Endodermal cell (in vitro differentiated cells): ENCODE data around the gene ADAMTS18. TPM values are rescaled to one million over a fixed set of nuclear protein-coding genes. Genes with fewer than 3 reads are reported as not detected.

Experiments used
- DNase-seq: peaks from one replicate; pipeline ENCODE4 v3.0.0-alpha.2; 2017
- H3K27ac ChIP-seq: 2 replicates; pipeline ENCODE4 v1.5.1; 2013; ENCODE audit warnings: mild to moderate bottlenecking, low read depth, low read length, moderate library complexity
- H3K27me3 ChIP-seq: 2 replicates; pipeline ENCODE4 v1.6.1; 2013; ENCODE audit warnings: mild to moderate bottlenecking, low read length, moderate library complexity; ENCODE audit not compliant: insufficient read depth, control insufficient read depth, poor library complexity, severe bottlenecking
- H3K36me3 ChIP-seq: 2 replicates; pipeline ENCODE4 v1.7.0; 2013; ENCODE audit warnings: mild to moderate bottlenecking, low read length, moderate library complexity; ENCODE audit not compliant: control insufficient read depth, insufficient read depth
- H3K4me1 ChIP-seq: one replicate; pipeline ENCODE4 v1.7.0; 2013; ENCODE audit warnings: low read length; ENCODE audit not compliant: control insufficient read depth, insufficient read depth
- H3K4me3 ChIP-seq: 2 replicates; pipeline ENCODE4 v1.5.1; 2013; ENCODE audit warnings: mild to moderate bottlenecking, low read length, moderate library complexity
- H3K9ac ChIP-seq: 2 replicates; pipeline ENCODE4 v1.6.1; 2013; ENCODE audit warnings: mild to moderate bottlenecking, low read length, moderate library complexity; ENCODE audit not compliant: poor library complexity, severe bottlenecking; ENCODE audit errors: extremely low read depth
- H3K9me3 ChIP-seq: 2 replicates; pipeline ENCODE4 v1.6.1; 2013; ENCODE audit warnings: mild to moderate bottlenecking, low read length, moderate library complexity; ENCODE audit not compliant: control insufficient read depth
- H3K27ac Mint-ChIP-seq: 2 replicates; pipeline ENCODE4 v1.8.0; 2020; ENCODE audit warnings: mixed read lengths
- H3K27me3 Mint-ChIP-seq: 2 replicates; pipeline ENCODE4 v1.8.0; 2021; ENCODE audit warnings: mild to moderate bottlenecking, mixed read lengths; ENCODE audit not compliant: insufficient read depth
- H3K36me3 Mint-ChIP-seq: 2 replicates; pipeline ENCODE4 v1.8.0; 2020; ENCODE audit warnings: low read depth, mixed read lengths
- H3K4me1 Mint-ChIP-seq: 2 replicates; pipeline ENCODE4 v1.8.0; 2020; ENCODE audit warnings: mixed read lengths
- H3K4me3 Mint-ChIP-seq: 2 replicates; pipeline ENCODE4 v1.8.0; 2020; ENCODE audit warnings: mild to moderate bottlenecking, moderate library complexity, mixed read lengths
- H3K9me3 Mint-ChIP-seq: 2 replicates; pipeline ENCODE4 v1.8.0; 2020; ENCODE audit warnings: mild to moderate bottlenecking, mixed read lengths
- CTCF ChIP-seq: fragments of 200-600 bp; sonication (generic); conservative IDR thresholded peaks from 2 replicates; pipeline ENCODE4 v1.5.0; 2021; ENCODE audit warnings: antibody characterized with exemption, mild to moderate bottlenecking
- WGBS, 2 experiments: methylation state at CpG; one replicate each; pipeline versions ENCODE4 v1.1.5 to v1.1.7; 2013; ENCODE audit warnings: missing lambda C conversion rate in 2 of 2, mixed read lengths in 1 of 2; ENCODE audit not compliant: insufficient coverage in 1 of 2, insufficient read length in 1 of 2; 5-methylcytosine and 5-hydroxymethylcytosine counted together
- total RNA-seq, 2 donors: library from RNA; stranded (reverse); fragmentation: NEBNext Ultra II Directional in 1 of 2; extraction: Animal tissue kit (Norgen Biotek cat#: 25700) in 1 of 2; gene quantifications; 2 replicates in 1 of 2; 3 replicates in 1 of 2; pipeline ENCODE4 v1.2.1, GENCODE V29; 2021

ADAMTS18 gene
- total RNA-seq, 2 donors from 2014 or later: 7.9 to 12.4 TPM

DNA sequence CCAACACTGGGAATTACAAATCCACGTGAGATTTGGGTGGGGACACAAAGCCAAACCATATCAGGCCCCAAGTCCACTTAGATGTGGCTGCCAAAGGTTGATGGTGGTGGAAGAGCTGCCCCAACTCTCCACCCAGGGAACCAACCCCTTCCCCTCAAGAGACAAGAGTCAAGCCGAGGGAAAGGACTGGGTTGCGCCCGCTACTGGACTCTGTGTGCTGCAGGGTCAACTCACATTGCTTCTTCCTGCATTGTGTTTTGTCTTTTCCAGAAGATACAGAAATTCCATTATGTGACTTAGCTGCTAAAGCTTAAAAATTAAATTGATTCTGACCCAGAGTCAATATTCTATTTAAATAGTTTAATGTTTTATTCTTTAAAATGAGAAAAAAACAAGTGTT is 58.5 kb downstream of the ADAMTS18 start:
- Histone ChIP-seq H3K27ac (no peak overlapping the region), H3K9me3 (no peaks in the 10 kb centered on the region), H3K4me1 (peaks cover 10% of the 10 kb centered on the region), H3K9ac (no peak overlapping the region), H3K4me3 (no peak overlapping the region), H3K36me3 (no peaks in the 10 kb centered on the region), H3K27me3 (no peaks in the 10 kb centered on the region)
- H3K4me1 Mint-ChIP-seq: peaks cover 26% of the 10 kb centered on the region
- peaks cover 1% of the 10 kb centered on the region for H3K27me3 Mint-ChIP-seq
- peaks cover 8% of the 10 kb centered on the region for H3K36me3 Mint-ChIP-seq
- no peaks in the 10 kb centered on the region for H3K9me3 Mint-ChIP-seq
- no peak overlapping the region for H3K27ac Mint-ChIP-seq
- peak; percentile 66 for TF ChIP-seq CTCF
- H3K4me3 Mint-ChIP-seq: no peak overlapping the region
- DNase-seq: peak; percentile 69
- 96% methylated on average over 4 of the region's 4 CpGs; no CpG with 5 or more reads in 1 of the 2 experiments for WGBS, 2 experiments

GRCh38 chr16:77375396-77375795 is 59.4 kb downstream of the ADAMTS18 start:
- Histone ChIP-seq H3K4me3 (no peak overlapping the region), H3K27me3 (no peaks in the 10 kb centered on the region), H3K36me3 (no peaks in the 10 kb centered on the region), H3K4me1 (peaks cover 10% of the 10 kb centered on the region), H3K9ac (no peak overlapping the region), H3K27ac (no peak overlapping the region), H3K9me3 (no peaks in the 10 kb centered on the region)
- no peak for DNase-seq
- no peak for TF ChIP-seq CTCF
- 94 to 100% methylated on average over 4 to 7 of the region's 7 CpGs for WGBS, 2 experiments
- Mint-ChIP-seq H3K4me3 (no peak overlapping the region), H3K27me3 (peaks cover 6% of the 10 kb centered on the region), H3K36me3 (peaks cover 12% of the 10 kb centered on the region), H3K9me3 (no peaks in the 10 kb centered on the region), H3K27ac (no peak overlapping the region), H3K4me1 (peaks cover 23% of the 10 kb centered on the region)

DNA sequence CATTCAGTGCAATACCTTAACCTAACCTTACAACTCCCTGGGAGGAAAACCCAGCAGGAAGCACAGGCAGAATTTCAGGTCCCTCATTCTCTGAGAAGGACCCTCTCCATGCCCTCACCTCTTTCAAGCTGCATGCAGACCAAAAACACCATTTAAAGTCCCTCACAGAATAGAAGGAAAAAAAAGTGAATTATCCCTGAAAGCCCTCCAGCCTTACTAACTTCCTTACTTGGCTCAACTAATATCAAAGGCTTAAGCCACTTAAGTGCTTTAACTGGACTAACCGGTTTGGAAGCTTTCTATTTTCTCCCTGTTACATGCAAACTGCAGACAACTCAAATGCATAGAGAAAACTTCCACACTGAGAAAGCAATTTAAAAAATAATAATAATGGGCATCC is 60.5 kb downstream of the ADAMTS18 start:
- no peak for TF ChIP-seq CTCF
- DNase-seq: no peak

More for the DNA sequence above, 60.5 kb downstream of the ADAMTS18 start:
- H3K27ac Mint-ChIP-seq: peak overlapping the region; percentile 40
- peaks cover 7% of the 10 kb centered on the region for H3K36me3 Mint-ChIP-seq
- H3K27ac ChIP-seq: no peak overlapping the region
- H3K4me3 Mint-ChIP-seq: peak overlapping the region; percentile 13
- H3K27me3 Mint-ChIP-seq: peaks cover 12% of the 10 kb centered on the region
- H3K9me3 ChIP-seq: no peaks in the 10 kb centered on the region
- 58% methylated on average over 1 of the region's 1 CpG; no CpG with 5 or more reads in 1 of the 2 experiments for WGBS, 2 experiments
- peaks cover 23% of the 10 kb centered on the region for H3K4me1 Mint-ChIP-seq
- no peaks in the 10 kb centered on the region for H3K27me3 ChIP-seq
- H3K4me1 ChIP-seq: peaks cover 10% of the 10 kb centered on the region
- no peaks in the 10 kb centered on the region for H3K36me3 ChIP-seq
- H3K9ac ChIP-seq: no peak overlapping the region
- H3K9me3 Mint-ChIP-seq: no peaks in the 10 kb centered on the region
- no peak overlapping the region for H3K4me3 ChIP-seq
